Measurements from ENCODE around the gene GEMIN7. TPM values are rescaled to one million over a fixed set of nuclear protein-coding genes. Genes with fewer than 3 reads are reported as not detected.

The GEMIN7 gene
- total RNA-seq, 4 donors from 2014 or later: 18.8 to 29.8 (median 20.5) TPM

GRCh38 chr19:45051929-45052579, 27.0 kb upstream of the GEMIN7 start:
- H3K27ac ChIP-seq: peak overlapping the region; percentile 22
- no peaks in the 10 kb centered on the region for H3K27me3 ChIP-seq
- WGBS: 60% methylated on average over 8 of the region's 9 CpGs
- H3K4me3 ChIP-seq: no peak overlapping the region
- peaks cover 48% of the 10 kb centered on the region for H3K36me3 ChIP-seq
- H3K4me1 ChIP-seq: peaks cover 32% of the 10 kb centered on the region
- TF ChIP-seq, protein P1, sequence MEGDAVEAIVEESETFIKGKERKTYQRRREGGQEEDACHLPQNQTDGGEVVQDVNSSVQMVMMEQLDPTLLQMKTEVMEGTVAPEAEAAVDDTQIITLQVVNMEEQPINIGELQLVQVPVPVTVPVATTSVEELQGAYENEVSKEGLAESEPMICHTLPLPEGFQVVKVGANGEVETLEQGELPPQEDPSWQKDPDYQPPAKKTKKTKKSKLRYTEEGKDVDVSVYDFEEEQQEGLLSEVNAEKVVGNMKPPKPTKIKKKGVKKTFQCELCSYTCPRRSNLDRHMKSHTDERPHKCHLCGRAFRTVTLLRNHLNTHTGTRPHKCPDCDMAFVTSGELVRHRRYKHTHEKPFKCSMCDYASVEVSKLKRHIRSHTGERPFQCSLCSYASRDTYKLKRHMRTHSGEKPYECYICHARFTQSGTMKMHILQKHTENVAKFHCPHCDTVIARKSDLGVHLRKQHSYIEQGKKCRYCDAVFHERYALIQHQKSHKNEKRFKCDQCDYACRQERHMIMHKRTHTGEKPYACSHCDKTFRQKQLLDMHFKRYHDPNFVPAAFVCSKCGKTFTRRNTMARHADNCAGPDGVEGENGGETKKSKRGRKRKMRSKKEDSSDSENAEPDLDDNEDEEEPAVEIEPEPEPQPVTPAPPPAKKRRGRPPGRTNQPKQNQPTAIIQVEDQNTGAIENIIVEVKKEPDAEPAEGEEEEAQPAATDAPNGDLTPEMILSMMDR (IDR thresholded peaks at IDR 0.05): no peak
- TF ChIP-seq POLR2AphosphoS5 (IDR thresholded peaks at IDR 0.05): no peak
- TF ChIP-seq POLR2A (IDR thresholded peaks at IDR 0.05): no peak
- no peak for TF ChIP-seq EP300 (IDR thresholded peaks at IDR 0.05)
- no peaks in the 10 kb centered on the region for H3K9me3 ChIP-seq
- DNase-seq (ENCODE audit: low spot score in 2 of 2): no peak

DNA sequence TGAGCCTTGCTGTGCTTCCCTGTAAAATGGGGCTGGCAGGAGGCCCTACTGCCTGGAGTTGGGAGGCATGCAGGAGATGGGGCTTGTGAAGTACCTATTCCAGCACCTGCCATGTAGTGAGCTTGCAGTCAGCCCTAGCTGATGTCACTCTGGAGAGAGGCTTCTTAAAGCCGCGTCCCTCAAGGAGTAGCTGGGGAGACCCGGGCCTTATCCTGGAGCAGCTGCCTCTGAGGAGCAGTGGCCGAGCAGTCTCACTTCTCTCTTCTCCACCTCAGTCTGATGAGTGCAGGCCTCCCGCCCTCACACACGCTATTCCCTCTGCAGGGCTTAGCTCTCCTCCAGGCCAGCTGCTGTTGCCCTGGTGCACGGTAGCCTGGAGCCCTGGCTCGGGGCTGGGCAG, 22.2 kb upstream of the GEMIN7 start:
- no peaks in the 10 kb centered on the region for H3K27me3 ChIP-seq
- no peak overlapping the region for H3K27ac ChIP-seq
- no peak overlapping the region for H3K4me3 ChIP-seq
- peaks cover 15% of the 10 kb centered on the region for H3K4me1 ChIP-seq
- H3K9me3 ChIP-seq: no peaks in the 10 kb centered on the region
- 92% methylated on average over 7 of the region's 8 CpGs for WGBS
- no peak for TF ChIP-seq POLR2A (IDR thresholded peaks at IDR 0.05)
- TF ChIP-seq EP300 (IDR thresholded peaks at IDR 0.05): no peak
- TF ChIP-seq, protein P1 (IDR thresholded peaks at IDR 0.05): no peak
- TF ChIP-seq POLR2AphosphoS5 (IDR thresholded peaks at IDR 0.05): no peak
- no peak for DNase-seq (ENCODE audit: low spot score in 2 of 2)
- H3K36me3 ChIP-seq: peaks cover 96% of the 10 kb centered on the region

GRCh38 chr19:45057444-45057843, 21.6 kb upstream of the GEMIN7 start:
- H3K9me3 ChIP-seq: no peaks in the 10 kb centered on the region
- no peaks in the 10 kb centered on the region for H3K27me3 ChIP-seq
- no peak overlapping the region for H3K27ac ChIP-seq
- TF ChIP-seq, protein P1 (IDR thresholded peaks at IDR 0.05): no peak
- TF ChIP-seq POLR2AphosphoS5 (IDR thresholded peaks at IDR 0.05) (no peak), EP300 (IDR thresholded peaks at IDR 0.05) (no peak), POLR2A (IDR thresholded peaks at IDR 0.05) (no peak)
- H3K4me3 ChIP-seq: no peak overlapping the region
- 87% methylated on average over 9 of the region's 9 CpGs for WGBS
- peaks cover 99% of the 10 kb centered on the region for H3K36me3 ChIP-seq
- peaks cover 9% of the 10 kb centered on the region for H3K4me1 ChIP-seq
- no peak for DNase-seq (ENCODE audit: low spot score in 2 of 2)

DNA sequence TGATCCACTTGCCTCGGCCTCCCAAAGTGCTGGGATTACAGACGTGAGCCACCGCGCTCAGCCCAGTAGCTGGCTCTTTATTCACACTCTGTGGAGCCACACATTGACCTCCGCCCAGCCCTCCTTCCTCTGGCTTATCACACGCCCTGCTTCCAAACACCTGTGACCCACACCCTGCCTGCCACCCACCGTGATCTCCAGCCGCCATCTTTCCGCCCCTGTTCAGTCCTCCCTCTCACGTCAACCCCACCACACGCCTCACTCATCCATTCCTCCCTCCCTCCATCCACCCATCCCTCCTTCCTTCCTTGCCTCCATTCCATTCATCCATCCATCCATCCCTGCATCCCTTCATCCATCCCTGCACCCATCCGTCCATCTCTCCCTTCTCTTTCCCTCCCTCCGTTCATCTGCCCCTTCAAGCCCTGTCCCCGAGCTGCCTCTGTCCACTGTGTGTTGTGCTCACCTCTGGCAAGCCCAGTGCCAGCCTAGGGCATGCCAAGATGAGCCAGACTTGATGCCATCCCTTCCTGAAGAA, 20.4 kb upstream of the GEMIN7 start:
- Histone ChIP-seq H3K9me3 (no peaks in the 10 kb centered on the region), H3K4me3 (no peak overlapping the region), H3K27me3 (no peaks in the 10 kb centered on the region), H3K4me1 (peaks cover 4% of the 10 kb centered on the region), H3K27ac (no peak overlapping the region), H3K36me3 (peaks cover 98% of the 10 kb centered on the region)
- WGBS: 85% methylated on average over 14 of the region's 14 CpGs
- DNase-seq (ENCODE audit: low spot score in 2 of 2): no peak
- TF ChIP-seq, protein P1 (IDR thresholded peaks at IDR 0.05): no peak
- no peak for TF ChIP-seq EP300 (IDR thresholded peaks at IDR 0.05)
- no peak for TF ChIP-seq POLR2AphosphoS5 (IDR thresholded peaks at IDR 0.05)
- TF ChIP-seq POLR2A (IDR thresholded peaks at IDR 0.05): no peak

DNA sequence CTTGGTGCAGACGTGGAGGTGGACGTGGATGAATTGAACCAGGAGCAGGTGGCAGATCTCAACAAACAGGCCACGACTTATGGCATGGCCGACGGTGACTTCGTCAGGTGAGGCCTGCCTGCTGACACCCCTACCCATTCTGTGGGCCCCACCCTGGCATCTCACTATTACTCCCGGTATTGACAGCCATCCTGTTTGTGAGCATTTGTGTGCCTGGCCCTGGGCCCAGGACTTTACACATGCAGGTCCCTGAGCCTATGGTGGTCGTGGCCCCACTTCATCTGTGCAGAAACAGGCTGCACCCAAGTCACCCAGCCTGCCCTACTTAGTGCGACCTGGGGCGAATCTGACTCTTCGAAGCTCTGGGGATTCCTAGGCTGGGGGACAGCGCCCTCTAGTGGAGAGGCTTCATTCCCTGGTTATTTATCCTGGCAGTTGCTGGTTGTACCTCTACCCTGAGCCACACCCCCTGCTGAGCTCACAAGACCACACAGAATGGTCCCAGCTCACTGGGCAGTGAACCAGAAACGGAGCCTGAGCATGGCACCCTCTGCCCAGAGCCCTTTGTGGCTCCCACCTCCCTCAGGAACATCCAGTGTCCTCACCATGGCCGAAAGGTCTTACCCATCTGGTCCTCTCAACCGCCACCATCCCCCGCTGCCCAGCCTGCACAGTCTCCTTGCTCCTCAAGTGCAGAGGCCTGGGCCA, 19.6 kb upstream of the GEMIN7 start:
- peaks cover 4% of the 10 kb centered on the region for H3K4me1 ChIP-seq
- WGBS: 78% methylated on average over 10 of the region's 16 CpGs
- H3K36me3 ChIP-seq: peaks cover 98% of the 10 kb centered on the region
- TF ChIP-seq POLR2AphosphoS5 (IDR thresholded peaks at IDR 0.05) (no peak), EP300 (IDR thresholded peaks at IDR 0.05) (no peak), POLR2A (IDR thresholded peaks at IDR 0.05) (no peak)
- TF ChIP-seq, protein P1 (IDR thresholded peaks at IDR 0.05): peak; percentile 58 to 88
- no peaks in the 10 kb centered on the region for H3K27me3 ChIP-seq
- H3K4me3 ChIP-seq: no peak overlapping the region
- H3K27ac ChIP-seq: no peak overlapping the region
- no peak for DNase-seq (ENCODE audit: low spot score in 2 of 2)
- no peaks in the 10 kb centered on the region for H3K9me3 ChIP-seq

Data from suprapubic skin (tissue), 4 donors.